HepG2 (cell line): ENCODE data around the gene OTOP2. TPM values are rescaled to one million over a fixed set of nuclear protein-coding genes. Genes with fewer than 3 reads are reported as not detected.

Source experiments
- ATF7 ChIP-seq, 2 experiments: fragments of 450-650 bp in 1 of 2; sonication (generic) in 1 of 2; formaldehyde crosslinking in 1 of 2; IDR thresholded peaks; 2 replicates each; pipeline versions ENCODE4 v1.4.0 to v1.6.1; 2016 to 2020; ENCODE audit warnings: antibody characterized with exemption in 1 of 2, mild to moderate bottlenecking in 1 of 2, missing genetic modification reagents in 1 of 2
- FOXA1 ChIP-seq, 2 experiments: fragments of 450-650 bp in 1 of 2; sonication (generic) in 1 of 2; formaldehyde crosslinking in 1 of 2; IDR thresholded peaks; 2 replicates each; pipeline versions ENCODE4 v1.4.0 to v1.6.1; 2016 to 2020; ENCODE audit warnings: missing genetic modification reagents in 1 of 2
- HIVEP1 ChIP-seq: sonication (generic); formaldehyde crosslinking; IDR thresholded peaks from 2 replicates; pipeline ENCODE4 v1.4.0; 2020; ENCODE audit warnings: mild to moderate bottlenecking, missing genetic modification reagents
- IRF2 ChIP-seq: IDR thresholded peaks from 2 replicates; pipeline ENCODE4 v1.6.1; 2018; ENCODE audit warnings: missing genetic modification reagents, missing compliant biosample characterization
- LBX2 ChIP-seq: sonication (generic); formaldehyde crosslinking; IDR thresholded peaks from 2 replicates; pipeline ENCODE4 v1.5.0; 2020; ENCODE audit warnings: missing genetic modification reagents, mild to moderate bottlenecking, borderline replicate concordance
- RAD21 ChIP-seq: fragments of 450-650 bp; formaldehyde crosslinking; IDR thresholded peaks from 2 replicates; pipeline ENCODE4 v1.5.0; 2020; ENCODE audit warnings: mild to moderate bottlenecking
- SALL2 ChIP-seq: sonication (generic); formaldehyde crosslinking; IDR thresholded peaks from 2 replicates; pipeline ENCODE4 v1.8.1; 2023; ENCODE audit warnings: mild to moderate bottlenecking, missing genetic modification reagents, inconsistent platforms
- TCF12 ChIP-seq, 2 experiments: fragments of 450-650 bp in 1 of 2; sonication (generic) in 1 of 2; formaldehyde crosslinking in 1 of 2; IDR thresholded peaks; 2 replicates each; pipeline versions ENCODE4 v1.6.1 to v1.8.0; 2017 to 2022; ENCODE audit warnings: antibody characterized with exemption in 1 of 2, mild to moderate bottlenecking in 1 of 2, missing genetic modification reagents in 1 of 2, moderate library complexity in 1 of 2
- TOE1 ChIP-seq: sonication (generic); formaldehyde crosslinking; IDR thresholded peaks from 2 replicates; pipeline ENCODE4 v1.4.0; 2020; ENCODE audit warnings: mild to moderate bottlenecking, missing genetic modification reagents
- XRCC5 ChIP-seq: fragments of 200-400 bp; formaldehyde crosslinking; optimal IDR thresholded peaks from 2 replicates; pipeline ENCODE3; 2017; ENCODE audit warnings: mild to moderate bottlenecking, low read length
- ZFP91 ChIP-seq: sonication (generic); formaldehyde crosslinking; IDR thresholded peaks from 2 replicates; pipeline ENCODE4 v1.9.0; 2022; ENCODE audit warnings: missing genetic modification reagents, mild to moderate bottlenecking, borderline replicate concordance
- ZFX ChIP-seq: sonication (generic); formaldehyde crosslinking; IDR thresholded peaks from 2 replicates; pipeline ENCODE4 v1.4.0; 2020; ENCODE audit warnings: mild to moderate bottlenecking, low read depth, missing genetic modification reagents, moderate library complexity
- ZFY ChIP-seq: sonication (generic); formaldehyde crosslinking; IDR thresholded peaks from 2 replicates; pipeline ENCODE4 v1.4.0; 2020; ENCODE audit warnings: missing genetic modification reagents
- ZNF446 ChIP-seq: sonication (generic); formaldehyde crosslinking; IDR thresholded peaks from 2 replicates; pipeline ENCODE4 v1.5.0; 2020; ENCODE audit warnings: mild to moderate bottlenecking, missing genetic modification reagents
- ZNF678 ChIP-seq: sonication (generic); formaldehyde crosslinking; IDR thresholded peaks from 2 replicates; pipeline ENCODE4 v1.4.0; 2020; ENCODE audit warnings: mild to moderate bottlenecking, missing genetic modification reagents
- polyA plus RNA-seq, 8 experiments: library from polyadenylated mRNA; depleted of rRNA in 3 of 8; stranded (reverse) in 7 of 8; unstranded in 1 of 8; fragments of >200 nt; fragmentation: Illumina TruSeq in 4 of 8; extraction: Trizol in 4 of 8; gene quantifications; 2 replicates each; pipeline versions ENCODE4 v1.2.1 to v1.2.3, GENCODE V29; 2011 to 2016; ENCODE audit warnings: low read depth in 4 of 8, missing spikeins in 1 of 8, mixed read lengths in 1 of 8; ENCODE audit not compliant: insufficient read depth in 1 of 8
- total RNA-seq, 5 experiments: library from RNA; depleted of rRNA; stranded (reverse); fragments of >200 nt; fragmentation: Illumina TruSeq; extraction: Trizol; gene quantifications; 2 replicates each; pipeline ENCODE4 v1.2.3, GENCODE V29; 2016; ENCODE audit warnings: low read depth in 1 of 5
- TF ChIP-seq, protein P1 (sequence below): sonication (generic); formaldehyde crosslinking; IDR thresholded peaks from 2 replicates; pipeline ENCODE4; 2020; ENCODE audit warnings: missing genetic modification reagents, mild to moderate bottlenecking, borderline replicate concordance
- TF ChIP-seq, protein P2 (sequence below): sonication (generic); formaldehyde crosslinking; IDR thresholded peaks from 2 replicates; pipeline ENCODE4 v1.4.0; 2020; ENCODE audit warnings: missing genetic modification reagents, borderline replicate concordance
- TF ChIP-seq, protein P3 (sequence below): sonication (generic); formaldehyde crosslinking; IDR thresholded peaks from 2 replicates; pipeline ENCODE4 v1.4.0; 2020; ENCODE audit warnings: missing genetic modification reagents

OTOP2 gene
- total and polyA plus RNA-seq, 2 of the 13 experiments (the other 11 are each of a cell fraction or from before 2014, with no cell fraction given): not detected

DNA sequence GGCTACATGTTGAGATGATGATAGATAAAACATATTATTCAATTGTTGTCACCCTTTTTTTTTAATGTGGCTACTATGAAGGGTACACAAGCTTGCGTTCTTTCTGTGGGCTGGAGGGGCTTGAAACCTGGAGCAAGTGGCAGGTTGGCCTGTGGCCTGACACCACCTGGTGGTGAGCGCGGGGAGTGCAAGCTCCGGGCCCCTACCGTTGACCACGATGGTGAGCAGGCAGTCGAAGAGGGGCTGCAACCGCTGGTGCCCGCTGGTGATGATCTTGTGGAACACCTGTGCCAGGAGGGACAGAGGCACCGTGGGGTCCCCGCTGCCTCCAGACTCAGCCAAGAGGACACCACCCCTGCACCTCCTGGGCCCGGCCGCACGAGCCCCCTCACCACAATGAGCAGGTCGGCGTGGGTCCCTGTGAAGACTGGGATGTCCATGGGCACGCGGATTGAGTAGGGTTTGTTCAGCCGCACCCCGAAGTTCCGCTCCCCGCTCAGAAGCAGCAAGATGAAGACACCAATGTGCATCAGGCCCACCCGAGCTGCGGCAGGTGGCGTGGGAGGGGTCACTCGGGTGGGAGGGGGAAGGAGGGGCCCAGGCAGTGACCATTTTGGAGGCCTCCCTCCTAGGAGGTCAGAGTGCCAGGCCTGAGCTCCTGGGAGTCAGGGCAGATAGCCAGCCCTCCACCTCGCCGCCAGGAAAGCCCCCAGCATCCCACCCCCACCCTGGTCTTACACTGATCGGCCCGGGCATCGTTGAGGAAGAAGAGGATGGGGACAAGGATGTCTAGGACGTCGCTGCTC lies 34.1 kb downstream of the OTOP2 start (continued):
- no peak for TF ChIP-seq ATF7 (IDR thresholded peaks at IDR 0.05)
- no peak for TF ChIP-seq ATF7 (CRISPR knock-in tag; IDR thresholded peaks at IDR 0.05)
- TF ChIP-seq FOXA1 (IDR thresholded peaks at IDR 0.05): no peak
- 0 out of 2 replicates have a peak, but pooled peaks have one; percentile 10 for TF ChIP-seq FOXA1 (CRISPR knock-in tag; IDR thresholded peaks at IDR 0.05)
- 0 out of 2 replicates have a peak, but pooled peaks have one; percentile 26 for TF ChIP-seq IRF2 (CRISPR knock-in tag)
- peak; percentile 89 for TF ChIP-seq RAD21 (CRISPR knock-in tag)
- no peak for TF ChIP-seq LBX2 (CRISPR knock-in tag)
- no peak for TF ChIP-seq ZNF446
- no peak for TF ChIP-seq ZNF678 (CRISPR knock-in tag)
- TF ChIP-seq, protein P1, sequence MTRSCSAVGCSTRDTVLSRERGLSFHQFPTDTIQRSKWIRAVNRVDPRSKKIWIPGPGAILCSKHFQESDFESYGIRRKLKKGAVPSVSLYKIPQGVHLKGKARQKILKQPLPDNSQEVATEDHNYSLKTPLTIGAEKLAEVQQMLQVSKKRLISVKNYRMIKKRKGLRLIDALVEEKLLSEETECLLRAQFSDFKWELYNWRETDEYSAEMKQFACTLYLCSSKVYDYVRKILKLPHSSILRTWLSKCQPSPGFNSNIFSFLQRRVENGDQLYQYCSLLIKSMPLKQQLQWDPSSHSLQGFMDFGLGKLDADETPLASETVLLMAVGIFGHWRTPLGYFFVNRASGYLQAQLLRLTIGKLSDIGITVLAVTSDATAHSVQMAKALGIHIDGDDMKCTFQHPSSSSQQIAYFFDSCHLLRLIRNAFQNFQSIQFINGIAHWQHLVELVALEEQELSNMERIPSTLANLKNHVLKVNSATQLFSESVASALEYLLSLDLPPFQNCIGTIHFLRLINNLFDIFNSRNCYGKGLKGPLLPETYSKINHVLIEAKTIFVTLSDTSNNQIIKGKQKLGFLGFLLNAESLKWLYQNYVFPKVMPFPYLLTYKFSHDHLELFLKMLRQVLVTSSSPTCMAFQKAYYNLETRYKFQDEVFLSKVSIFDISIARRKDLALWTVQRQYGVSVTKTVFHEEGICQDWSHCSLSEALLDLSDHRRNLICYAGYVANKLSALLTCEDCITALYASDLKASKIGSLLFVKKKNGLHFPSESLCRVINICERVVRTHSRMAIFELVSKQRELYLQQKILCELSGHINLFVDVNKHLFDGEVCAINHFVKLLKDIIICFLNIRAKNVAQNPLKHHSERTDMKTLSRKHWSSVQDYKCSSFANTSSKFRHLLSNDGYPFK (CRISPR knock-in tag): peak; percentile 27; the same call in 1 of the 2 replicates
- TF ChIP-seq TOE1 (CRISPR knock-in tag): no peak
- TF ChIP-seq, protein P2, sequence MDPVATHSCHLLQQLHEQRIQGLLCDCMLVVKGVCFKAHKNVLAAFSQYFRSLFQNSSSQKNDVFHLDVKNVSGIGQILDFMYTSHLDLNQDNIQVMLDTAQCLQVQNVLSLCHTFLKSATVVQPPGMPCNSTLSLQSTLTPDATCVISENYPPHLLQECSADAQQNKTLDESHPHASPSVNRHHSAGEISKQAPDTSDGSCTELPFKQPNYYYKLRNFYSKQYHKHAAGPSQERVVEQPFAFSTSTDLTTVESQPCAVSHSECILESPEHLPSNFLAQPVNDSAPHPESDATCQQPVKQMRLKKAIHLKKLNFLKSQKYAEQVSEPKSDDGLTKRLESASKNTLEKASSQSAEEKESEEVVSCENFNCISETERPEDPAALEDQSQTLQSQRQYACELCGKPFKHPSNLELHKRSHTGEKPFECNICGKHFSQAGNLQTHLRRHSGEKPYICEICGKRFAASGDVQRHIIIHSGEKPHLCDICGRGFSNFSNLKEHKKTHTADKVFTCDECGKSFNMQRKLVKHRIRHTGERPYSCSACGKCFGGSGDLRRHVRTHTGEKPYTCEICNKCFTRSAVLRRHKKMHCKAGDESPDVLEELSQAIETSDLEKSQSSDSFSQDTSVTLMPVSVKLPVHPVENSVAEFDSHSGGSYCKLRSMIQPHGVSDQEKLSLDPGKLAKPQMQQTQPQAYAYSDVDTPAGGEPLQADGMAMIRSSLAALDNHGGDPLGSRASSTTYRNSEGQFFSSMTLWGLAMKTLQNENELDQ (CRISPR knock-in tag): no peak
- TF ChIP-seq XRCC5: peak; percentile 84
- TF ChIP-seq SALL2 (CRISPR knock-in tag): 0 out of 2 replicates have a peak, but pooled peaks have one; percentile 36
- TF ChIP-seq ZFX (CRISPR knock-in tag): 0 out of 2 replicates have a peak, but pooled peaks have one; percentile 21
- no peak for TF ChIP-seq TCF12 (IDR thresholded peaks at IDR 0.05)
- TF ChIP-seq TCF12 (CRISPR knock-in tag; IDR thresholded peaks at IDR 0.05): no peak
- TF ChIP-seq, protein P3, sequence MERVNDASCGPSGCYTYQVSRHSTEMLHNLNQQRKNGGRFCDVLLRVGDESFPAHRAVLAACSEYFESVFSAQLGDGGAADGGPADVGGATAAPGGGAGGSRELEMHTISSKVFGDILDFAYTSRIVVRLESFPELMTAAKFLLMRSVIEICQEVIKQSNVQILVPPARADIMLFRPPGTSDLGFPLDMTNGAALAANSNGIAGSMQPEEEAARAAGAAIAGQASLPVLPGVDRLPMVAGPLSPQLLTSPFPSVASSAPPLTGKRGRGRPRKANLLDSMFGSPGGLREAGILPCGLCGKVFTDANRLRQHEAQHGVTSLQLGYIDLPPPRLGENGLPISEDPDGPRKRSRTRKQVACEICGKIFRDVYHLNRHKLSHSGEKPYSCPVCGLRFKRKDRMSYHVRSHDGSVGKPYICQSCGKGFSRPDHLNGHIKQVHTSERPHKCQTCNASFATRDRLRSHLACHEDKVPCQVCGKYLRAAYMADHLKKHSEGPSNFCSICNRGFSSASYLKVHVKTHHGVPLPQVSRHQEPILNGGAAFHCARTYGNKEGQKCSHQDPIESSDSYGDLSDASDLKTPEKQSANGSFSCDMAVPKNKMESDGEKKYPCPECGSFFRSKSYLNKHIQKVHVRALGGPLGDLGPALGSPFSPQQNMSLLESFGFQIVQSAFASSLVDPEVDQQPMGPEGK (CRISPR knock-in tag): 0 out of 2 replicates have a peak, but pooled peaks have one; percentile 18
- peak; percentile 31; the same call in 1 of the 2 replicates for TF ChIP-seq ZFP91 (CRISPR knock-in tag)
- 0 out of 2 replicates have a peak, but pooled peaks have one; percentile 49 for TF ChIP-seq HIVEP1 (CRISPR knock-in tag)
- 0 out of 2 replicates have a peak, but pooled peaks have one; percentile 16 for TF ChIP-seq ZFY (CRISPR knock-in tag)
